Right atrium auricular region (tissue), 2 donors: ENCODE measurements around the gene PLSCR3. TPM values are rescaled to one million over a fixed set of nuclear protein-coding genes. Genes with fewer than 3 reads are reported as not detected.

Experiments used
- DNase-seq: peaks from one replicate; pipeline ENCODE4 v3.0.0-alpha.2; 2019; ENCODE audit warnings: low spot score
- H3K27ac ChIP-seq, 2 donors: fragments of 200-600 bp; sonication (generic); 1 replicate in 1 of 2; 2 replicates in 1 of 2; pipeline ENCODE4 v1.5.1; 2016 to 2019
- H3K27me3 ChIP-seq, 2 donors: fragments of 200-600 bp; sonication (generic); one replicate each; pipeline versions ENCODE4 v1.5.1 to v1.6.0; 2017 to 2019
- H3K36me3 ChIP-seq: fragments of 200-600 bp; sonication (generic); one replicate; pipeline ENCODE4 v1.5.1; 2016
- H3K4me1 ChIP-seq, 2 donors: fragments of 200-600 bp; sonication (generic); one replicate each; pipeline versions ENCODE4 v1.5.1 to v1.6.0; 2017 to 2019
- H3K4me3 ChIP-seq, 2 donors: fragments of 200-600 bp; sonication (generic); 1 replicate in 1 of 2; 2 replicates in 1 of 2; pipeline ENCODE4 v1.5.1; 2017 to 2019; ENCODE audit warnings: mild to moderate bottlenecking in 1 of 2, moderate library complexity in 1 of 2
- H3K9me3 ChIP-seq, 2 donors: fragments of 200-600 bp; sonication (generic); one replicate each; pipeline ENCODE4 v1.5.1; 2019
- total RNA-seq, 2 donors: library from RNA; depleted of rRNA; stranded (reverse); fragments of >200 nt; gene quantifications; one replicate each; pipeline ENCODE4 v1.1.0, GENCODE V29; 2016
- TF ChIP-seq, protein P1 (sequence below), 2 donors: fragments of 200-600 bp; sonication (generic); IDR thresholded peaks; one replicate each; pipeline ENCODE4 v1.5.1; 2019; ENCODE audit warnings: antibody characterized with exemption in 2 of 2

Gene PLSCR3
- total RNA-seq, 2 donors from 2014 or later = 17.2 to 21.6 TPM

DNA sequence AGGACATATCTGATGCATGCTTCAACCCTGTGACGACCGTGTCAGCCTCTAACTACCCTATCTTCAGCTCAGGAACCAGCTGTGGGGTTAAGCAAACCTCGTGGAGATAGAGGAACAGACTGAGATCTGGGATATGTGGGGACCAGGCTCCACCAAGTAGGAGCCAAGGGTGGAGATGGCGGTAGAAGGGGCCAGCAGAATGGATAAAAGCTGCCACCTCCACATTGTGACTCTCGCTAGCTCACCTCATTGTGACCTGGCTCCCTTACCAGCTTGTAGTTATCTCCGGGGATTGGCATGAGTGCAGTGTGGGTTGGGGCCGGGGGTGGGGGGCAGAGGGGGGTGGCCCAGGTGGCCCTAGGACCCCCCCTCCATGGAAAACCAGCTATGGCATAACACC is 31.0 kb upstream of the PLSCR3 start, which contains the start of gene SPEM2:
Gene SPEM2 (plus strand): TSS at position 301 of the 400 bp plus-strand sequence. CDS start 73 bp downstream, at position 374.
- H3K36me3 ChIP-seq = no peaks in the 10 kb centered on the region
- TF ChIP-seq, protein P1, sequence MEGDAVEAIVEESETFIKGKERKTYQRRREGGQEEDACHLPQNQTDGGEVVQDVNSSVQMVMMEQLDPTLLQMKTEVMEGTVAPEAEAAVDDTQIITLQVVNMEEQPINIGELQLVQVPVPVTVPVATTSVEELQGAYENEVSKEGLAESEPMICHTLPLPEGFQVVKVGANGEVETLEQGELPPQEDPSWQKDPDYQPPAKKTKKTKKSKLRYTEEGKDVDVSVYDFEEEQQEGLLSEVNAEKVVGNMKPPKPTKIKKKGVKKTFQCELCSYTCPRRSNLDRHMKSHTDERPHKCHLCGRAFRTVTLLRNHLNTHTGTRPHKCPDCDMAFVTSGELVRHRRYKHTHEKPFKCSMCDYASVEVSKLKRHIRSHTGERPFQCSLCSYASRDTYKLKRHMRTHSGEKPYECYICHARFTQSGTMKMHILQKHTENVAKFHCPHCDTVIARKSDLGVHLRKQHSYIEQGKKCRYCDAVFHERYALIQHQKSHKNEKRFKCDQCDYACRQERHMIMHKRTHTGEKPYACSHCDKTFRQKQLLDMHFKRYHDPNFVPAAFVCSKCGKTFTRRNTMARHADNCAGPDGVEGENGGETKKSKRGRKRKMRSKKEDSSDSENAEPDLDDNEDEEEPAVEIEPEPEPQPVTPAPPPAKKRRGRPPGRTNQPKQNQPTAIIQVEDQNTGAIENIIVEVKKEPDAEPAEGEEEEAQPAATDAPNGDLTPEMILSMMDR (IDR thresholded peaks at IDR 0.05) = no peak
- no peak for DNase-seq
- no peak within 1 kb of the TSS for H3K4me3 ChIP-seq
- H3K27me3 ChIP-seq = no peaks in the 10 kb centered on the region
- H3K4me1 ChIP-seq = no peaks in the 10 kb centered on the region
- H3K27ac ChIP-seq = no peak within 1 kb of the TSS
- no peaks in the 10 kb centered on the region for H3K9me3 ChIP-seq

DNA sequence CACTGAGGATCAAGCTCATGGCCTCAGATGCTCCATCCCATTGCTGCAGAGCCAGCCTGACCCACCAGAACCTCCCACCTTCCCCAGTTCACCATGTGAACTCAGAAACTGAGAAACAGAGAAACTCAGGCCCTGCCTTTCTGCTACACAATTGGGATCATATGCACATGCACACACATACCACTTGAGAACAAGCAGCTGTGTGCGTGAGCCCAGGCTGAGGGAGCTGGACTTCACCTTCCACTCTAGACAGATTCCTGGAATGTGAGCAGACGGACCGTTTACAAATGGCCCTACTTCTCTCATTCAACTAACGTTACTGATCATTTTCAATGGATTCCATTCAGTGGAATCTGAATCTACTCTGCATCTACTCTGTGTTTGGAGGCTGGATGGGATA is 29.4 kb upstream of the PLSCR3 start:
- Histone ChIP-seq H3K36me3 (no peaks in the 10 kb centered on the region), H3K27me3 (no peaks in the 10 kb centered on the region), H3K4me3 (no peak overlapping the region), H3K9me3 (no peaks in the 10 kb centered on the region), H3K27ac (no peak overlapping the region), H3K4me1 (no peaks in the 10 kb centered on the region)
- DNase-seq = no peak
- TF ChIP-seq, protein P1 (IDR thresholded peaks at IDR 0.05) = no peak

DNA sequence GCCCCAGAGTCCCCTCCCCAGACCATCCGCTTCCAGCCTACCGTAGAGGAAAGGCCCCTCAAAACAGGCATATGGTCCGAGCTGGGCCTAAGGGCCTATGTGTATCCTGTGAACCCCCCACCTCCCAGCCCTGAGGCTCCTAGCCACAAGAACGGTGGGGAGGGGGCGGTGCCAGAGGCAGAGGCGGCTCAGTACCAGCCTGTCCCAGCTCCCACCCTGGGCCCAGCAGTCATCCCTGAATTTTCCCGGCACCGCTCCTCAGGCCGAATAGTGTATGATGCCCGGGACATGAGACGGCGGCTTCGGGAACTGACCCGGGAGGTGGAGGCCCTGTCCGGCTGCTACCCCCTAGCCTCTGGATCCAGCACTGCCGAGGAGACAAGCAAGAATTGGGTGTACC is 26.9 kb upstream of the PLSCR3 start:
- H3K27me3 ChIP-seq = no peaks in the 10 kb centered on the region
- no peak for DNase-seq

DNA sequence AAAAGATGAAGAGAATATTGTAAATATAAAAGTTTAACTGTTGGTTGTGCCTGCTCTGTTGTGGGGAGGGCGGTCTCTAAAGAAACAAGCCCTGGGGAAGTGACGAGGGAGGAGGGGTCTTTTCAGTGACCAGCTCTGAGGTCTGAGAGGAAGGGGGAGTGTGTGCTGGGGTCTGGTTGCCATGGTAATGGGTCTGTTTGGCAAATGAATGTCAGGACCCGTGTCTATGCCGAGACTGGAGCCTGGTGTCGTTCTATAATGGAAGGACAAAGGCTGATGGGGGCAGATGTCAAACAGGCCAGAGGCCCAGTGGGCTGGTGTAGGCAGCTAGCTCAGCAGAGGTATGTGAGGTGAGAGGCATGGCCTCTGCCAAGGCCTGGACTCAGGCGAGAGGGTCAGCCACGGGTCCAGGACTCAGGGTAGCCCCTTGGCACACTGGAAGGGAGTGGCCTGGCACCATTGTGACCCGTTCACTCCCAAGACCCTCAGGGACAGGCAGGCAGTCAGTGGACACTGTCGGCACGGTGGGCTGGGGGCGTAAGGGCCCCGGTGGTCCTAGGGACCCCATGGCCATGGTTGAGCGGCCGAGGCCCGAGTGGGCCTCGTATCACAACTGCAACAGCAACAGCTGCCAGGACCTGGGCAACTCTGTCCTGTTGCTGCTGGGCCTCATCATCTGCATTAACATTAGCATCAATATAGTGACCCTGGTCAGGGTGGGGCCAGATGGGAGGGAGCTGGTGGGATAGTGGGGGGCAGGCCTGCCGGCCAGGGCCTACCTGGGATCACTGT is 25.7 kb upstream of the PLSCR3 start, which contains the start of gene SPEM1:
Gene SPEM1 (plus strand): TSS at position 506 of the 792 bp plus-strand sequence. CDS start 61 bp downstream, at position 567.
- H3K9me3 ChIP-seq = no peaks in the 10 kb centered on the region
- DNase-seq = no peak
- peaks cover 9% of the 10 kb centered on the region for H3K36me3 ChIP-seq
- H3K27me3 ChIP-seq = no peaks in the 10 kb centered on the region
- no peaks in the 10 kb centered on the region for H3K4me1 ChIP-seq
- no peak within 1 kb of the TSS for H3K27ac ChIP-seq
- TF ChIP-seq, protein P1 (IDR thresholded peaks at IDR 0.05) = no peak
- H3K4me3 ChIP-seq = no peak within 1 kb of the TSS

More for the DNA sequence above, 26.9 kb upstream of the PLSCR3 start:
- TF ChIP-seq, protein P1 (IDR thresholded peaks at IDR 0.05) = no peak
- Histone ChIP-seq H3K36me3 (no peaks in the 10 kb centered on the region), H3K9me3 (no peaks in the 10 kb centered on the region), H3K27ac (no peak overlapping the region), H3K4me1 (no peaks in the 10 kb centered on the region), H3K4me3 (no peak overlapping the region)

GRCh38 chr17:7418472-7419152 is 24.3 kb upstream of the PLSCR3 start:
- no peaks in the 10 kb centered on the region for H3K4me1 ChIP-seq
- no peak overlapping the region for H3K27ac ChIP-seq
- DNase-seq = no peak
- H3K36me3 ChIP-seq = peaks cover 9% of the 10 kb centered on the region
- no peaks in the 10 kb centered on the region for H3K9me3 ChIP-seq
- TF ChIP-seq, protein P1 (IDR thresholded peaks at IDR 0.05) = no peak
- no peaks in the 10 kb centered on the region for H3K27me3 ChIP-seq
- no peak overlapping the region for H3K4me3 ChIP-seq
